ENCODE data around the gene DNAJC30.

- TF ChIP-seq CTCF (IDR thresholded peaks at IDR 0.05 in 2 of 3, conservative IDR thresholded peaks at IDR 0.05 in 1 of 3; ENCODE audit: control insufficient read depth in 2 of 3, extremely low read depth in 1 of 3, insufficient read depth in 1 of 3, low read depth in 3 of 3, low read length in 3 of 3) (no peak), REST (IDR thresholded peaks at IDR 0.05; ENCODE audit: low read depth, low read length) (no peak), RFX5 (IDR thresholded peaks at IDR 0.05; ENCODE audit: low read depth, low read length) (no peak), IKZF1 (conservative IDR thresholded peaks at IDR 0.05) (no peak), TCF7 (IDR thresholded peaks at IDR 0.05; ENCODE audit: borderline replicate concordance) (no peak), EP300 (IDR thresholded peaks at IDR 0.05; ENCODE audit: borderline replicate concordance in 1 of 2, control insufficient read depth in 1 of 2, low read depth in 2 of 2, low read length in 2 of 2) (no peak), EGR1 (IDR thresholded peaks at IDR 0.05; ENCODE audit: borderline replicate concordance in 1 of 2, low read depth in 2 of 2, low read length in 2 of 2) (no peak), CUX1 (IDR thresholded peaks at IDR 0.05; ENCODE audit: insufficient replicate concordance, low read depth, low read length) (no peak), MTA3 (IDR thresholded peaks at IDR 0.05; ENCODE audit: borderline replicate concordance, low read length) (no peak)
Measured at GRCh38 chr7:73663033-73663432, 20.2 kb downstream of the DNAJC30 start.
